ENCODE data around the gene METTL23.

Gene METTL23

GRCh38 chr17:76772842-76773525 lies 46.3 kb downstream of the METTL23 start:
- DNase-seq (ENCODE audit: low spot score): peak; percentile 69

- DNase-seq (ENCODE audit: low spot score): no peak
Measured at GRCh38 chr17:76775021-76775600, 48.5 kb downstream of the METTL23 start.

DNA sequence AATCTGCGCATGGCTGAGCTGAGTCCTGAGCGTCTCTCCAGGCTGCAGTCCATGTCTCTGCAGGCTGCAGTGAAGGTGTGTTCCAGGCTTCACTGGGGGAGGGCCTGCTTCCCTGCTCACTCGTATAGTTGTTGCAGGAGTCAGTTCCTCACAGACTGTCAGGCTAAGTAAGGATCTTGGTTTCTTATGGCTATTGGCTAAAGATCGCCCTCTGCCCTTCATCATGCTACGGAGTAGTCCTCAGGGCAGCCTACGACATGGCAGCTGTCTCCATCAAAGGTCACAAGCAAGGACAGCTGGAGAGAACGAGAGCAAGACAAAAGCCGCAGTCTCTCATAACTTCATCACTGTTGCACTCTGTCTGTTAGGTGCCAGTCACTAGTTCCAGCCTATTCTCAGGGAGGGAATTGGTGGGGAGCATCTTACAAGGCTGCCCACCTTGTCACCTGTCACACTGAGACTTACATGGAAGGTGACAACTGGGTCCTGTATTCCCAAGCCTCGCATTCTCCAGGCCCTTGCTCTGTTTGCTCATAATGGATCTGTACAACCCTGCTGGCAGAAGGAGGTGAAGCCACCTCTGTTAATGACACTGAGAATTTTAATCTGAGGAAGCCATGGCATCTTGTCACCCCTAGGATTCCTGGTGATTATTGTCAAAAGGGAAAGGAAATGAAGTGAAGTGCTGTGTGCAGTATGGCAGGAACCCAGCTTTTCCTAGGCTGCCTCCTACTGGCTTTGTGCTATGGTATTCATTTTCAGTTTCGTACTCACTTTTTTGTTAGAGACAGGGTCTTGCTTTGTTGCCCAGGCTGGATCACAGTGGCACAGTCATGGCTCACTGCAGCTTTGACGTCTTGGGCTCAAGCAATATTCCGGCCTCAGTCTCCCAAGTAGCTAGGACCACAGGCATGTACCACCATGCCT lies 54.7 kb downstream of the METTL23 start:
- DNase-seq (ENCODE audit: low spot score): no peak

DNA sequence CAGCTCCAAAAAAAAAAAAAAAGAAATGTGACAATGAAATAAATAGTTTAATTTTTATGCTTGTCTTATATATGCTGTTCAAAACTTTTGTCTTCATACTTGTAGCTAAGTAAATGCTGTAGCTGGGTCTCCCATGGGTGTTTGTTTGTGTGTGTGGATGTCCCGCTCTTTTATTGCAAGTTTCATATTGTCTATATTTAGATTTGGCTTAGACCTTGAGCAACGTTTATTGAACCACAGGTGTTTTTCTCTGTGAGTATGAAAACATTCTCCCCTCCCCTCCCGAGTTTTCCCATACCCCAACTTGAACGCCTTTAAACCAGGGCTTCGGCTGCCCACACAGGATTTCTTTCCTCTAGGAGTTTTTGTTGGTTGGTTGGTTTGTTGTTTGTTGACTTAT lies 56.5 kb downstream of the METTL23 start:
- no peak for DNase-seq (ENCODE audit: low spot score)

All from CD4-positive, alpha-beta T cell treated with Interleukin-6 at 100 ng/mL for 8 hours (primary cell).